Stimulated activated CD8-positive, alpha-beta memory T cell treated with anti-CD3 and anti-CD28 coated beads, Interleukin-15, amount 100 ng/mL, for 48 hours (primary cell): Measurements from ENCODE around the gene SLC2A8.
A peak's percentile ranks its signal among the peaks of the same experiment; 100 is the strongest.

Source experiments
- DNase-seq, 2 donors: peaks; one replicate each; pipeline ENCODE4 v3.0.0-alpha.2; 2020; ENCODE audit warnings: low read depth in 2 of 2

Gene SLC2A8

GRCh38 chr9:127382541-127382940 is 14.4 kb upstream of the SLC2A8 start:
- no peak for DNase-seq

DNA sequence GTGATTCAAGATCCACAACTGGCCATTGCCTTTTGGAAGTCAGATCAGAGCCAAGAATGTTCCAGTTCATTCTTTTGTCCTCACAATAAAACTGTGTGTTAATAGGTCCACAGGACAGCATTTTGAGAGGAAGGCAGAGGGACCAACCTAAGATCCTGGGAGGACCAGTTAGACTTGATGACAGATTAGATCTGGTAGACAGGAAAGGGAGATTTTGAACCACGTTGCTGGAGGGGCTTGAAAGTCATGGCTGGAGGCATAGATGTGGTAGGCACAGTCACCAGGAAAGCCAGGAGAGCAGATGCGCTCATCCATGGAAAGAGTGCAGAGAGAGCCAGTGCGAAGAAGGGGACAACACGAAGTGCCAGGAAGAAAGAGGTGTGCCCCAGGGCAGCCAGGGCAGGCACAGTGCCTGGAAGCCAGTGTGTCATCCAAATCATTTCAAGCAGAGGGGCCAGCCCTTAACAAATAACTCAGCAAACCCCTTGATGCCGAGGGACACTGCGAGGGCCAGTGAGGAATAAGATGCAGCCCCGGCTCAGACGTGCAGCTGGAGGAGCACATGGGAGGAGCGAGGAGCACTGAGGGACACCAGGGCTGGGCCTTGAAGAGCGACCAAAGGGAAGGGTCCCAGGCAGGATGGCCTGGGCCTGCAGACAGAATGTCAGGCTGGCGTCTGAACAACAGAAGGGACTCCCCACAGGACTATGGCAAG is 12.8 kb upstream of the SLC2A8 start:
- no peak for DNase-seq

DNA sequence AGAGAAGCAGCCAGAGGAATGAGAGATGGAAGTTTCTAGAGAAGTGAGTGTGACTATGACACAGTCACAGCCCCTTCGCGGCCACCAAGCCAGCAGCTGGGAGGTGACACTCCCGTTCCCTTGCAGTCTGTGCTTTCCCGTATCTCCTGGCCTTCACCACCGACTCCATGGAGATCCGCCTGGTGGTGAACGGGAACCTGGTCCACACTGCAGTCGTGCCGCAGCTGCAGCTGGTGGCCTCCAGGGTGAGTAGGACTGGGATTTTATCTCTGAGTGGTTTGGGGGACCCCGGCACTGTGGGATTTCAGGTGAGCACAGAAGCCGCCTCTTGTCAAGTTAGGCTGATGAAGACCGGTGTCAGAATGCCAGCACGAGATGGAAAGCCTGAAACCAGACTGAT is 12.1 kb upstream of the SLC2A8 start:
- no peak for DNase-seq

DNA sequence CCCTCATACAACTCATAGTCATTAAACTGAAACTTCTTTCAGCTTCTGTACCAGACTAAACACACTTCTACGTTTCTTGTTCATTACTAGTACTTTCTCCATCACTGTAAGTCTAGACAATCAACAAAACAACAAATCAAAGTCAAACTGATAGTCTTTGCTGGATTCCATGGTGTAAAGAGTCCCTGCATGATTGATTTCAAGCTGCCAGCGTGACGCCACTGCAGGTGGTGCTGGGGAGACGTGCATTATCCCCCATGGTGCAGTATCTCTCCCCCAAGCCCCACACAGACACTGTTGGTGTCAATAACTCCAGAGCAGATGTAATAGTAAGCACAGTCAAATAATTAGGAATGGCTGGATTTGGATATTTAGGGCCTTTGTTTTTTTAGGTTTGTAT is 10.7 kb upstream of the SLC2A8 start:
- DNase-seq = no peak

DNA sequence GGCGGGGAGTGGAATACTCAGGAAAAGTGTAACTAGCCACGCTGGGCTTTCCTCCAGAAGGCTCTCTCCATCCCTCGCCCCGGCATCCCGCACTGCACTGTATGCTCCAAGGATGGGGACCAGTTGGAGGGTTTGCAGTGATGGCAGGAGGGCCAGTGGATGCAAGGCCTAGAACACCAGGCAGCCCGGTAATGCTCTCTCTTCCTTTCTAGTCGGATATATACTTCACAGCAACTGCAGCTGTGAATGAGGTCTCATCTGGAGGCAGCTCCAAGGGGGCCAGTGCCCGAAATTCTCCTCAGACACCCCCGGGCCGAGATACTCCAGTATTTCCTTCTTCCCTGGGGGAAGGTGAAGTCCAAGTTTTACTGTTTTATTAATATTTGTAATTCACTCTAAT is 10.0 kb upstream of the SLC2A8 start:
- DNase-seq = no peak

DNA sequence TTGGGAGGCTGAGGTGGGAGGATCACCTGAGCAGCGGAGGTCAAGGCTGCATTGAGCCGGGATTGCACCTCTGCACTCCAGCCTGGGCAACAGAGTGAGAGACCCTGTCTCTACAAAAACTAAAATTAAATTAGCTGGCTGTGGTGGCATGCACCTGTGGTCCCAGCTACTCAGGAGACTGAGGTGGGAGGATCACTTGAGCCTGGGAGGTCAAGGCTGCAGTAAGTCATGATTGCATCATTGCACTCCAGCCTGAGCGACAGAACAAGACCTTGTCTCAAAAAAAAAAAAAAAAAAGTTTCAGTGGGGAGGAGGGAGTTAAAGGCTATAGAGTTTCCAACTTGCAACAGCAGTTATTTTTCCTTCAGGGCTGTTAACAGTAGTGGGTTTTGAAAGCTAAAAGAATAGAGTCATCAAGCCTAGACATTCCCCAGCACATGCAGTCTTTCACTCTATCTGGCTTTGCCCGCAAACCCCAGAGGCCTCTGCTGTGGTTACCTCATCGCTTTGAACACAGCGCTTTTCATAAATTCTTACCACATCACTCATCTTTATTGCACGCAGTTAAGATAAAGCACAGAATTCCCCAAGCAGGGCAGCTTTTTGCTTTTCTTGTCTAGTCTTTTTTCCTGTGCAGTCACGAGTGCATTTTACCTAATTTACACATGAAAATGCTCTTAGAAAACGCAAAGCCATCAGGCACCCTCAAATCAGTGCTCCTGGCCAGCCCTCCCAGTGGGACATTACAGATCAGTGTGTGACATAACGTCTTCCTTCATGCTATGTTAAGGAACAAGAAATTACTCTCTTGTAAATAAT is 8.7 kb upstream of the SLC2A8 start:
- peak; percentile 73 to 74 for DNase-seq

- DNase-seq = no peak
Measured at GRCh38 chr9:127388856-127389238, 8.1 kb upstream of the SLC2A8 start.

DNA sequence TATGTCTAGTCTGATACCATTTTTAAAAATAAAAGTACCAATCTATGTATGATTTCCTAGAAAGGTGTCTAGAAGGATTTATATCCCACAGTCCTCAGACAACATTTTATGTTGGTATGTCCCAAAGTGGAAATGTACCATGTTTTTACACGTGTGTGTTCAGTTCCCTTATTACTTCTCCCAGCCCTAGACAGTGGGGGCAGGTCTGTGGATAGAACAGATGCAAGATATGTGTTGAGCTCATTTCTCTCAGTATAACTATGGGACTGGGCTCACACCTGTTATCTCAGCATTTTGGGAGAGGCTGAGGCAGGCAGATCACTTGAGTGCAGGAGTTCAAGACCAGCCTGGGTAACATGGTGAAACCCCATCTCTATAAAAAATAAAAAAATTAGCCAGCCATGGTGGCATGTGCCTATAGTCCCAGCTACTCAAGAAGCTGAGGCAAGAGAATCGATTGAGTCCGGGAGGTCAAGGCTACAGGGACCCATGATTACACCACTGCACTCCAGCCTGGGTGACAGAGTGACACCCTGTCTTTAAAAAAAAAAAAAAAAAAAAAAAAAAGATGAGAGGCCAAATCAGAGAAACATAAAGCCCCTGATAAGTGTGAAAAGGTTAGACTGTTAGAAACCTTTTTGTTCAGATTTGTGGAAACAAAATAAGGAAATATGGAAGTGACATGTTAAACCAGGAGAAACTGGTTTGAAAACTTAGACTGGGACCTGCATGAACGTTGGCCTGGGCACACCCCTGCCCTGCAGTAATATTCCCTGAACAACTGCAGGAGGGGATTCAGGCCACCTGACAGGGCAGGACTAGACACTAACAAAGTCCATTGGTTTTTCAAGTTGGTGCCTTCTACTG is 7.4 kb upstream of the SLC2A8 start:
- DNase-seq = no peak

DNA sequence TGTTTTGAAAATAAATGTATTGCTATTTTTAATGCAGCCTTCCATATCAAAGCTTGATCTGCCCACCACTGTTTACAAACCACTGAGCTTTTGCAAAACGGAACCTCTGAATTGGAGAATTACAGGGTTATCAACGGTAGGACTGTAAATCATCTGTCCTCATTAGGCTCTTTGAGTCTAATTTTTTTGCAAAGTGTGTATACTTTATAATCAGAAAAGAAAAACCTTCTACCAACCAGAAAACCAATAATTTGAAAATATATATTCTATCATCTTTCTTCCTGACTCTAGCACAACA is 6.8 kb upstream of the SLC2A8 start:
- no peak for DNase-seq

GRCh38 chr9:127390563-127390962 is 6.4 kb upstream of the SLC2A8 start:
- DNase-seq = no peak

DNA sequence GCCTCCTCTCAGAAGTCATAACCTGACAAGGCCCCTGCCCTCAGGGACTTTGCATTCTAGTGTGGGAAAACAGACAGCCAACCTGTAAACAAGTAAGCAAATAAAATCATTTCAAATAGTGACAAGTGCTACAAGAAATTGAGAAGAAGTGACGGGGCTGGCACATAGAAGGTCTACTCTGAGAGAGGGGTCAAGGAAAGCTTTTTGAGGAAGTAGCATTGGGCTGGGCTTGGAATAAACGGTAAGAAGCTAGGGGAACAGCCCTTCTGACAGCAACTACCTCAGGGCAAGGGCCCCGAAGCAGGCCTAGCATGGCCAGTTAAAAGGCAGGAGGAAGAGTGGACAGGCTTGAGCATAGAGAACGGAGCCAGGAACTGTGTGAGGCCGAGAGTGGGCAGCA is 4.8 kb upstream of the SLC2A8 start:
- no peak for DNase-seq

DNA sequence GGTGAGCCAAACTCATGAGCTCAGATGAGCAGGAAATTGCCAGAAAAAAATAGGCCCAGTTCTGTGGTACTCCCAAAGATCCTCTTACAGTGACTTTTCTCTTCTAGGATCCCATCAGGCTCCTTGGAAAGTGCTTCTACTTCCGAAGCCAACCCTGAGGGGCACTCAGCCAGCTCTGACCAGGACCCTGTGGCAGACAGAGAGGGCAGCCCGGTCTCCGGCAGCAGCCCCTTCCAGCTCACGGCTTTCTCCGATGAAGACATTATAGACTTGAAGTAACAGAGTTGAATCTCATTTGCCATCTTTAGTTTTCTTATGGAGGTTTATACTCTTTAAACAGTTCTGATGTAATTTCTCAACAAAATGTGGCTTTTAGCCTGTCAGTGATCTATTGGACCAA is 4.0 kb upstream of the SLC2A8 start:
- no peak for DNase-seq

DNA sequence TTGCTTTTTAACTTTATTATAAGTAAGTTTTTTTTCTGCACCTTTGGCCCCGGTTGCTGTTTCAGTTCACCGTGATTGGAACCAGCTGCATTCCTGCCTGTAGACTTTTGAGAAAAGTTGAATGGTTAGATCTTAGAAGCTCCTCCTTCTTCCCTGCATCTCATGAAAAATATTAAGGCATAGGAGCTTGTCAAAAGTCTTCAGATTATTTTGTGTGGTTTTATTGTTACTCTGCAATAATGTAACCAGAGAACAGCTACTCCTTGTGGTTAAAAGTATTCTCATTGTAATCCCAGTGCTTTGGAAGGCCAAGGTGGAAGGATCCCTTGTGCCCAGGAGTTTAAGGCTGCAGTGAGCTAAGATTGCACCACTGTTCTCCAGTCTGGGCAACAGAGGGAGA is 3.3 kb upstream of the SLC2A8 start:
- DNase-seq = no peak

GRCh38 chr9:127395497-127396252 is 1.3 kb upstream of the SLC2A8 start:
- DNase-seq = no peak

- no peak for DNase-seq
Measured at GRCh38 chr9:127396253-127396807, 639 bp upstream of the SLC2A8 start.

- DNase-seq = no peak
Measured at GRCh38 chr9:127397646-127398274, 791 bp downstream of the SLC2A8 start.

DNA sequence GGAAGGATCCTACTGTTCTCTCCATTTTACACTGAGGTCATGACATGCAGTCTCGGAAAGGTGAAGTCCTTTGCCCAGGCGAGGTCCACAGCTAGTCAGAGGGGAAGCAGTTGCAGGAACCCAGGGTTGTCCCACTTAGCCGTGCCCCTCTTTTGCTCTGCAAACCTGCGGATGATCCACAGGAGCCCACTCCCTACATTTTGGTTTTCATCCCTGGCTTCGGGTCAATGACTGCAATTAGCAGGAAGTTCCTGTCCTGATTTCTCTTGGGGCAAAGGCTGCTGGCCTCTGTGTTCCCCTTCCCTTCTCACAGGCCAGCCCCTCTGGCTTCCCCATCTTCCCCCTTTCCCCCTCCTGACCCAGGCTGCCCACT is 1.3 kb downstream of the SLC2A8 start:
- DNase-seq = no peak

DNA sequence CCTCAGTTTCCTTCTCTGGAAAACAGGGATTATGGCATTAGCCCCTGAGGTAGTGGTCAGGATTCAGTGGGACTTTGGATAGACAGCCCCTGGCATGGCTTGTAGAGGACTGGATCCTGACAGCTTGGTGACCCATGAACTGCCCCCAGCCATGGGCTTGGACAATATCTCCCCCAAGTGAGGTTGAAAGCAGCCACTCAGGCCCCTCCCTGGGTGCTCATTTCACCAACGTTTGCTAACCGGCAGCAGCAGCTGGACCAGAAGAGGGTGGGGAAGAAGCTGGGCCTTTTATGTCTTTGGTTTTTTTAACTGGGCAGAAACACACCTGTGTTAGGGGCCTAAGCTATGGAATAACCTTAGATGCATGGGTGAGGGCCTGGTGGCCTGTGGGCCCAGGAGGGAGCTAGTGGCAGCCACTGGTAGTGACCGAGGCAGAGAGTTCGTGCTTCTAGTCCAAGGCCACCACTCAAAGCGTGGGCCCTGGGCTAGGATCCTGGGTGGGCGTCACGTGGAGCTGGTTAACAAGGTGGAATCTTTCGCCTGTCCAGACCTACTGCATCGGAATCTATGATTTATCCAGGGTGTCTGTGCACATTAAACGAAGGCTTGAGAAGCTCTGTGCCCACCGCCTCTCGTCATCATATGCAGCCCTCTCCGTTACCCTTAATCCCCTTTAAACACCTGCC is 1.9 kb downstream of the SLC2A8 start:
- no peak for DNase-seq

DNA sequence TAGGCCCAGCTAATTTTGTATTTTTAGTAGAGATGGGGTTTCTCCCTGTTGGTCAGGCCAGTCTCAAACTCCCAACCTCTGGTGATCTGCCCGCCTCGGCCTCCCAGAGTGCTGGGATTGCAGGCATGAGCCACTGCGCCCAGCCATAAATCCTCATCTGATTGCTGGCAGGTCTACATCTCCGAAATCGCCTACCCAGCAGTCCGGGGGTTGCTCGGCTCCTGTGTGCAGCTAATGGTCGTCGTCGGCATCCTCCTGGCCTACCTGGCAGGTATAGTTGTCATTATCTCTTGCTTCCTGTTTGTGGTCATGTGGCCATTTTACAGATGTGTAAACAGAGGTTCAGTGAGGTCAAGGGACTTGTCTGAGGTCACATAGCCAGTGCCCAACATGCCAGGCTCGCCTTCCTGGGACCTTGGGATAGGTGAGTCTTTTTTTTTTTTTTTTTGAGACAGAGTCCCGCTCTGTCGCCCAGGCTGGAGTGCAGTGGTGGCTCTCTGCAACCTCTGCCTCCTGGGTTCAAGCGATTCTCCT is 2.8 kb downstream of the SLC2A8 start:
- DNase-seq = no peak

DNA sequence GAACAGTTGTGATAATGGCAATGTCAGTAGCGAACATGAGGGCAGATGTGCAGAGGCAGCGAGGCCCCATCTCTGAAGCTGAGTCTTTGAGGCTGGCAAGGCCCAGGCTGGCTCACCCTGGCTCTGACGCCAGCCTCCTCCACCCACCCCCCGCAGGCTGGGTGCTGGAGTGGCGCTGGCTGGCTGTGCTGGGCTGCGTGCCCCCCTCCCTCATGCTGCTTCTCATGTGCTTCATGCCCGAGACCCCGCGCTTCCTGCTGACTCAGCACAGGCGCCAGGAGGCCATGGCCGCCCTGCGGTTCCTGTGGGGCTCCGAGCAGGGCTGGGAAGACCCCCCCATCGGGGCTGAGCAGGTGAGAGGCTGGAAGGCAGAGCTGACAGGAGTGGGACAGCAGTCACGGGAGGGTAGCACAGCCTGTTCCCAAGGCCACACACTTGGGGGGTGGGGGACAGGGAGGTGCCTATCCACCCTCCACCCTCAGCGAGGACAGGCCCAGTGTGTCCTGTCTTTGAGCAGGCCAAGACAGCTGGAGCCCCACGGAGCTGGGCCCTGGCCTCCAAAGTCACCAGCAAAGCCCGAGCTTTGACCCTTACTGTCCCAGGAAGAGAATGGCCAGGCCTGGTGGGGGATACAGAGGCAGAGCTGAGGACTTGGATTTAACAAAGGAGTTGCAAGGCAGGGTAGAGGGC is 5.6 kb downstream of the SLC2A8 start:
- no peak for DNase-seq
